SK-N-SH (cell line): Measurements from ENCODE around the gene ASPG. TPM values are rescaled to one million over a fixed set of nuclear protein-coding genes. Genes with fewer than 3 reads are reported as not detected.

Experiments used
- CTCF ChIA-PET: fragments of 300-600, 350-600 bp; formaldehyde crosslinking; extraction: SDS; loops from one replicate; lab custom pipeline; 2021; lab: Yijun Ruan, JAX
- POLR2A ChIA-PET: fragments of 350-600 bp; sonication (Branson Sonifier 250); formaldehyde crosslinking; extraction: SDS; loops from one replicate; lab custom pipeline; 2020; ENCODE audit warnings: antibody characterized with exemption, inconsistent platforms; lab: Yijun Ruan, JAX
- DNase-seq: peaks from one replicate; pipeline ENCODE4 v3.0.0; 2012
- H2AFZ ChIP-seq: fragments of 200-600 bp; sonication (generic); 2 replicates; pipeline ENCODE4 v1.8.1; 2016; ENCODE audit warnings: antibody characterized with exemption, mild to moderate bottlenecking, low read depth
- H3F3A ChIP-seq: fragments of 200-600 bp; sonication (generic); replicated peaks from 2 replicates; pipeline ENCODE3; 2016; ENCODE audit warnings: antibody characterized with exemption, mild to moderate bottlenecking; ENCODE audit not compliant: insufficient read depth
- H3K27ac ChIP-seq, 2 experiments: fragments of 200-500 bp in 1 of 2; fragments of 200-600 bp in 1 of 2; sonication (Bioruptor generic) in 1 of 2; sonication (generic), shearing (Covaris generic) in 1 of 2; 2 replicates each; pipeline versions ENCODE4 v1.5.1 to v1.6.1; 2014 to 2016; ENCODE audit warnings: low read depth in 2 of 2, inconsistent platforms in 1 of 2, low read length in 1 of 2, mild to moderate bottlenecking in 1 of 2, mixed read lengths in 1 of 2
- H3K27me3 ChIP-seq: fragments of 200-600 bp; sonication (generic), shearing (Covaris generic); 2 replicates; pipeline ENCODE4 v1.6.1; 2016; ENCODE audit warnings: mixed run types; ENCODE audit not compliant: insufficient read depth
- H3K36me3 ChIP-seq, 2 experiments: fragments of 200-500 bp in 1 of 2; fragments of 200-600 bp in 1 of 2; sonication (Bioruptor generic) in 1 of 2; sonication (generic) in 1 of 2; replicated peaks in 1 of 2; 2 replicates each; pipeline versions ENCODE3 to v1.5.1; 2014 to 2016; ENCODE audit warnings: low read length in 1 of 2, mild to moderate bottlenecking in 1 of 2; ENCODE audit not compliant: insufficient read depth in 2 of 2, control insufficient read depth in 1 of 2
- H3K4me1 ChIP-seq, 2 experiments: fragments of 200-500 bp in 1 of 2; fragments of 200-600 bp in 1 of 2; sonication (Bioruptor generic) in 1 of 2; sonication (generic), shearing (Covaris generic) in 1 of 2; 2 replicates each; pipeline versions ENCODE4 v1.5.1 to v1.6.1; 2014 to 2016; ENCODE audit warnings: low read depth in 1 of 2, low read length in 1 of 2, mixed run types in 1 of 2; ENCODE audit not compliant: insufficient read depth in 2 of 2, control insufficient read depth in 1 of 2
- H3K4me2 ChIP-seq: fragments of 200-600 bp; sonication (generic), shearing (Covaris generic); 2 replicates; pipeline ENCODE4 v1.6.1; 2017; ENCODE audit warnings: mixed run types
- H3K4me3 ChIP-seq, 2 experiments: fragments of 200-500 bp in 1 of 2; fragments of 200-600 bp in 1 of 2; sonication (Bioruptor generic) in 1 of 2; sonication (generic), shearing (Covaris generic) in 1 of 2; 2 replicates each; pipeline versions ENCODE4 v1.5.1 to v1.8.1; 2014 to 2016; ENCODE audit warnings: low read depth in 2 of 2, inconsistent platforms in 1 of 2, low read length in 1 of 2, mild to moderate bottlenecking in 1 of 2, mixed read lengths in 1 of 2, moderate library complexity in 1 of 2
- H3K79me2 ChIP-seq: fragments of 200-600 bp; sonication (generic); 2 replicates; pipeline ENCODE4 v1.8.1; 2017; ENCODE audit warnings: mild to moderate bottlenecking; ENCODE audit not compliant: insufficient read depth
- H3K9ac ChIP-seq: fragments of 200-600 bp; sonication (generic); 2 replicates; pipeline ENCODE4 v1.6.1; 2017; ENCODE audit warnings: mixed run types
- H3K9me2 ChIP-seq: fragments of 200-600 bp; sonication (generic); 2 replicates; pipeline ENCODE4 v1.6.1; 2017; ENCODE audit warnings: mixed run types
- H3K9me3 ChIP-seq: fragments of 200-600 bp; sonication (generic); 2 replicates; pipeline ENCODE4 v1.6.1; 2017; ENCODE audit warnings: mixed run types, mild to moderate bottlenecking, moderate library complexity
- H4K20me1 ChIP-seq: fragments of 200-600 bp; sonication (generic); 2 replicates; pipeline ENCODE4 v1.6.1; 2017; ENCODE audit warnings: mild to moderate bottlenecking, mixed run types; ENCODE audit not compliant: insufficient read depth
- CHD2 ChIP-seq: fragments of 150-350 bp; IDR thresholded peaks from 2 replicates; pipeline ENCODE4 v1.6.1; 2018; ENCODE audit warnings: low read length; ENCODE audit not compliant: partially characterized antibody
- EZH2phosphoT487 ChIP-seq: fragments of 200-600 bp; sonication (generic); IDR thresholded peaks from 2 replicates; pipeline ENCODE4 v1.6.1; 2017; ENCODE audit warnings: low read depth, mixed run types, mild to moderate bottlenecking, antibody characterized with exemption, moderate library complexity, borderline replicate concordance
- FOSL2 ChIP-seq: IDR thresholded peaks from 2 replicates; pipeline ENCODE4 v1.4.0; 2012; ENCODE audit warnings: low read depth, mild to moderate bottlenecking, moderate library complexity, borderline replicate concordance
- FOXJ3 ChIP-seq: sonication (generic); formaldehyde crosslinking; IDR thresholded peaks from 2 replicates; pipeline ENCODE4 v1.5.1; 2020; ENCODE audit warnings: mild to moderate bottlenecking, missing genetic modification reagents
- FOXM1 ChIP-seq: IDR thresholded peaks from 2 replicates; pipeline ENCODE4 v1.4.0; 2012; ENCODE audit warnings: low read depth, mild to moderate bottlenecking
- GABPA ChIP-seq: IDR thresholded peaks from 2 replicates; pipeline ENCODE4 v1.4.0; 2012; ENCODE audit warnings: low read depth, mild to moderate bottlenecking
- GATA2 ChIP-seq: sonication (generic); formaldehyde crosslinking; IDR thresholded peaks from 2 replicates; pipeline ENCODE4 v1.5.0; 2020; ENCODE audit warnings: mild to moderate bottlenecking, missing genetic modification reagents
- MXI1 ChIP-seq: IDR thresholded peaks from 2 replicates; pipeline ENCODE4 v1.6.1; 2012; ENCODE audit warnings: mild to moderate bottlenecking, low read depth, low read length, improper control_type of control experiment
- NFIC ChIP-seq: IDR thresholded peaks from 2 replicates; pipeline ENCODE4 v1.4.0; 2012; ENCODE audit warnings: borderline replicate concordance
- POLR2AphosphoS5 ChIP-seq: IDR thresholded peaks from 2 replicates; pipeline ENCODE4 v1.6.1; 2012; ENCODE audit warnings: low read depth, low read length
- RCOR1 ChIP-seq: fragments of 150-350 bp; IDR thresholded peaks from 2 replicates; pipeline ENCODE4 v1.6.1; 2017; ENCODE audit warnings: antibody characterized with exemption, low read length
- SIN3A ChIP-seq: IDR thresholded peaks from 2 replicates; pipeline ENCODE4 v1.6.1; 2012; ENCODE audit warnings: low read depth, mild to moderate bottlenecking, low read length, moderate library complexity, borderline replicate concordance
- TAF1 ChIP-seq: IDR thresholded peaks from 2 replicates; pipeline ENCODE4 v1.6.1; 2012; ENCODE audit warnings: low read depth, mild to moderate bottlenecking, low read length, moderate library complexity, borderline replicate concordance
- TCF12 ChIP-seq: IDR thresholded peaks from 2 replicates; pipeline ENCODE4 v1.4.0; 2012
- TEAD4 ChIP-seq: IDR thresholded peaks from 2 replicates; pipeline ENCODE4 v1.4.0; 2012; ENCODE audit warnings: mild to moderate bottlenecking, borderline replicate concordance; ENCODE audit not compliant: insufficient read depth
- YY1 ChIP-seq: IDR thresholded peaks from 2 replicates; pipeline ENCODE4 v1.4.0; 2012; ENCODE audit warnings: low read depth, mild to moderate bottlenecking
- WGBS: methylation state at CpG from one replicate; pipeline ENCODE4 v1.1.6; 2017; ENCODE audit warnings: low lambda C conversion rate; 5-methylcytosine and 5-hydroxymethylcytosine counted together
- polyA plus RNA-seq, 3 experiments: library from polyadenylated mRNA; depleted of rRNA; stranded (reverse); fragments of >200 nt; gene quantifications; 2 replicates each; pipeline ENCODE4 v1.2.3, GENCODE V29; 2012
- TF ChIP-seq, protein P1 (sequence below): IDR thresholded peaks from 2 replicates; pipeline ENCODE4 v1.4.0; 2012; ENCODE audit warnings: low read depth, borderline replicate concordance
- TF ChIP-seq, protein P2 (sequence below): fragments of 150-350 bp; IDR thresholded peaks from 2 replicates; pipeline ENCODE4 v1.6.1; 2016; ENCODE audit warnings: mild to moderate bottlenecking, low read depth, low read length

The ASPG gene
- polyA plus RNA-seq, 1 of the 3 experiments (the other 2 are of a cell fraction): not detected

- no peak overlapping the region for H2AFZ ChIP-seq
- ChIA-PET POLR2A (interaction anchor here (1.4 kb wide), 1 partner anchor 72 kb away, joined by 3 read pairs; no protein-coding TSS in a partner anchor), CTCF (interaction anchor here (0.6 to 7.0 kb wide), 7 partner anchors 12 to 617 kb away, joined by 3 to 48 read pairs (median 4); no protein-coding TSS in a partner anchor)
- no peaks in the 10 kb centered on the region for H3K27me3 ChIP-seq
- WGBS: 94% methylated on average over 3 of the region's 14 CpGs
- H3K4me1 ChIP-seq: peaks cover 16 to 94% of the 10 kb centered on the region in 2 experiments; a peak in 2 of 4 replicates
- no peak for TF ChIP-seq SIN3A
- no peak for TF ChIP-seq RCOR1
- no peak for TF ChIP-seq TAF1
- no peak for TF ChIP-seq GABPA
- no peak for TF ChIP-seq GATA2 (CRISPR knock-in tag)
- TF ChIP-seq TCF12: no peak
- TF ChIP-seq YY1: no peak
- no peak for TF ChIP-seq NFIC
- TF ChIP-seq, protein P1, sequence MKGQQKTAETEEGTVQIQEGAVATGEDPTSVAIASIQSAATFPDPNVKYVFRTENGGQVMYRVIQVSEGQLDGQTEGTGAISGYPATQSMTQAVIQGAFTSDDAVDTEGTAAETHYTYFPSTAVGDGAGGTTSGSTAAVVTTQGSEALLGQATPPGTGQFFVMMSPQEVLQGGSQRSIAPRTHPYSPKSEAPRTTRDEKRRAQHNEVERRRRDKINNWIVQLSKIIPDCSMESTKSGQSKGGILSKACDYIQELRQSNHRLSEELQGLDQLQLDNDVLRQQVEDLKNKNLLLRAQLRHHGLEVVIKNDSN: no peak
- no peak for TF ChIP-seq FOXJ3 (CRISPR knock-in tag)
- no peak for TF ChIP-seq FOXM1
- no peak for TF ChIP-seq MXI1
- TF ChIP-seq CHD2: no peak
- TF ChIP-seq POLR2AphosphoS5: no peak
- no peak for TF ChIP-seq TEAD4
- TF ChIP-seq, protein P2, sequence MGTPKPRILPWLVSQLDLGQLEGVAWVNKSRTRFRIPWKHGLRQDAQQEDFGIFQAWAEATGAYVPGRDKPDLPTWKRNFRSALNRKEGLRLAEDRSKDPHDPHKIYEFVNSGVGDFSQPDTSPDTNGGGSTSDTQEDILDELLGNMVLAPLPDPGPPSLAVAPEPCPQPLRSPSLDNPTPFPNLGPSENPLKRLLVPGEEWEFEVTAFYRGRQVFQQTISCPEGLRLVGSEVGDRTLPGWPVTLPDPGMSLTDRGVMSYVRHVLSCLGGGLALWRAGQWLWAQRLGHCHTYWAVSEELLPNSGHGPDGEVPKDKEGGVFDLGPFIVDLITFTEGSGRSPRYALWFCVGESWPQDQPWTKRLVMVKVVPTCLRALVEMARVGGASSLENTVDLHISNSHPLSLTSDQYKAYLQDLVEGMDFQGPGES: no peak
- no peak for TF ChIP-seq FOSL2
- TF ChIP-seq EZH2phosphoT487: no peak
- H3F3A ChIP-seq: no peaks in the 10 kb centered on the region
- H3K27ac ChIP-seq: peak overlapping the region in 1 of 2 experiments; percentile 13; a peak in 1 of 4 replicates
- no peaks in the 10 kb centered on the region for H3K9me2 ChIP-seq
- H3K9ac ChIP-seq: no peak overlapping the region
- no peaks in the 10 kb centered on the region for H3K79me2 ChIP-seq
- no peaks in the 10 kb centered on the region for H3K9me3 ChIP-seq
- no peaks in the 10 kb centered on the region for H3K36me3 ChIP-seq
- no peak overlapping the region for H3K4me2 ChIP-seq
- H4K20me1 ChIP-seq: no peaks in the 10 kb centered on the region
- no peak for DNase-seq
- no peak overlapping the region for H3K4me3 ChIP-seq
Observed at GRCh38 chr14:104152246-104152575, 66.7 kb downstream of the ASPG start.
